KOPT-K1 (cell line): ENCODE data around the gene HYDIN.
"Not testable (repeated sequence)": the region's sequence is repeated elsewhere in the genome, so short reads cannot be mapped to it uniquely, and the experiment has no call there.

Source experiments
- H3K27ac ChIP-seq: fragments of 200-600 bp; sonication (generic); 2 replicates; pipeline ENCODE4 v1.5.1; 2016; ENCODE audit warnings: antibody characterized with exemption, mild to moderate bottlenecking, low read depth, low read length; ENCODE audit not compliant: poor library complexity, severe bottlenecking
- H3K36me3 ChIP-seq: fragments of 200-600 bp; sonication (generic); 2 replicates; pipeline ENCODE4 v1.5.1; 2017; ENCODE audit warnings: antibody characterized with exemption, mild to moderate bottlenecking, low read length, moderate library complexity; ENCODE audit not compliant: insufficient read depth
- H3K9me3 ChIP-seq: fragments of 200-600 bp; sonication (generic); 2 replicates; pipeline ENCODE4 v1.5.1; 2017; ENCODE audit warnings: antibody characterized with exemption, low read length, mild to moderate bottlenecking; ENCODE audit not compliant: insufficient read depth, poor library complexity, severe bottlenecking

The HYDIN gene

DNA sequence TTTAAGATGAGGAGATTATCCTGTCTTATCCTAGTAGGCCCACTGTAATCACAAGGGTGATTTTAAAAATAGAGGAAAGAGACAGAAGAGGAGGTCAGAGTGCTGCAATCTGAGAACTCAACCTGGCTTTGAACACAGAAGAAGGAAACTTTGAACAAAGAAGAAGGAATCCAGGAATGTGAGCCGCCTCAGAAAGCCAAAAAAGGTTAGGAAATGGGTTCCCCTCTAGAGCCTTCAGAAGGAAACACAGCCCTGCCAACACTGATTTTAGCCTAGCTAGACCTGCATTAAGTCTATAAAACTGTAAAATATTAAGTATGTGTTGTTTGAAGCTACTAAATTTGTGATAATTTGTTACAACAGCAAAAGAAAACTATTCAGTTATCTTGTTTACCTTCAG is 149.7 kb downstream of the HYDIN start:
- not testable (repeated sequence) for H3K36me3 ChIP-seq

DNA sequence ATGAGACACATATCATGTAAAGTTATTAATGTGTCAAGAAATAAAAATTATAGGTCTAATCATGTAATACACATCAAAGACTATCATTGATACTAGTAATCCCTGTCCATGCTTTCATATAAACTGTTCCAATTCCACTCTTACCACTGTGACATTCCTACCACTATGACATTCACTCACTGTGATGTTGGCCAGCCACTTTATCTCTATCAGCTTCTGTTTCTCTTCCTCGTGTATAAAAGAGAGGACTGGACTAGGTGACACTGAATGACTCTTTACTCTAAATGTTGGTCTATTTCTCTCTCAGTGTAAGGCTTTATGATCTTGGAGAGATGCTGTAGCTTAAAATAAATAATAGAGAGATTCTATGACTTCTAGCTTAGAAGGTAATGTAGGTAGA is 150.3 kb downstream of the HYDIN start:
- H3K9me3 ChIP-seq, H3K36me3 ChIP-seq, H3K27ac ChIP-seq: not testable (repeated sequence)

More for the DNA sequence above, 149.7 kb downstream of the HYDIN start:
- not testable (repeated sequence) for H3K27ac ChIP-seq, H3K9me3 ChIP-seq

GRCh38 chr16:71070651-71071050 is 159.9 kb downstream of the HYDIN start:
- H3K27ac ChIP-seq, H3K9me3 ChIP-seq, H3K36me3 ChIP-seq: not testable (repeated sequence)

DNA sequence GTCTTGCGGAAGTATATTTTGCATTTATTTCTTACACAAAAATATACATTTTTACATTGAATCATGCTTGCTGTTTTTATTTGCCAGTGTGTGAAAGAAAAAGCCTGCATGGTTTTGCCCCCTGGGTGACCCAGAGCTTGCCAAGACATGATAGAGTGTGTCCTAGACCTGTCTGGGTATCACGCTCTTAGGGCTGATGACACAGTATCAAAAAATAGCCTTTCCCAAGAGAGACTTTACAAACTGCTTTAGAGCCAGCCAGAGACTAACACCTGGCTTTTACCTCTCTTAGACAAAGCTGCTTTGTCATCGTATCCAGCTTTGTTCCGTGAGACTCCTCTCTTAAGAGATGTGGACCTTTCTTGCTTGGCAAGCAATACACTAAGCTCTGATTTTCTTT is 160.7 kb downstream of the HYDIN start:
- not testable (repeated sequence) for H3K27ac ChIP-seq, H3K36me3 ChIP-seq, H3K9me3 ChIP-seq

DNA sequence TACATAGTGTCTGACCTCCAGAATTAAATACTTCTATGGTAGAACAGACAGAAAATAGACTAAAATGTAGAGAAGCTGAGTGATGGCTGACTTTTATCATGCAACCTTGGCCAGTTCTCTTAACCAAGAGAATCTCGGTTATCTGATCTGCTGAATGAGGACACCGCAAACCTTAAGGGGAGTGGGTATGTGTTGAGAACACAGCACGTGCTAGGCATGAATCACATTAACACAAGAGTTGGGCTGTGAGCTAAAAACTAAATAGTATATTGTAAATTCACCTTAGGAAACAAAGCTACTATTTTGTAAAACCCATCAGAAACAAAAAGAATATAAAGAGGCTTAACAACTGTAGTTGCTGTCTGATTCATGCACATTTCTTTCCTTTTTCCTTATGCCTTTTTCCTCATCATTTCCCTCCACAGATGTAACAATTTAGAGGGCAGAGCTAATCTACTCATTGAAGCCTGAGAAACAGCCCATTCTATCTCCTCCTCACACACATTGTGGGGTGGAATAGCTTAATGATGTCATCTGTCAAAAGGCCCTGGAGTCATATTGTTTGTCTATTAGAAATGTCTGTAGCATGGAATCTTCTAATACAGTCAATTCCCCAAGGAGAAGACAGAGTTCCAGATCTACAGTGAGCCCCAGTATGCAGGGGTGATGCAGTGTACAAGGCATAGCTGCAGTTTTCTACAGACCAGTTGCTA is 176.5 kb downstream of the HYDIN start:
- not testable (repeated sequence) for H3K36me3 ChIP-seq, H3K27ac ChIP-seq, H3K9me3 ChIP-seq

GRCh38 chr16:71050307-71050706 is 180.2 kb downstream of the HYDIN start:
- not testable (repeated sequence) for H3K36me3 ChIP-seq, H3K27ac ChIP-seq, H3K9me3 ChIP-seq

- H3K36me3 ChIP-seq, H3K27ac ChIP-seq, H3K9me3 ChIP-seq: not testable (repeated sequence)
These were observed 191.0 kb downstream of the HYDIN start for GRCh38 chr16:71039368-71040111.

DNA sequence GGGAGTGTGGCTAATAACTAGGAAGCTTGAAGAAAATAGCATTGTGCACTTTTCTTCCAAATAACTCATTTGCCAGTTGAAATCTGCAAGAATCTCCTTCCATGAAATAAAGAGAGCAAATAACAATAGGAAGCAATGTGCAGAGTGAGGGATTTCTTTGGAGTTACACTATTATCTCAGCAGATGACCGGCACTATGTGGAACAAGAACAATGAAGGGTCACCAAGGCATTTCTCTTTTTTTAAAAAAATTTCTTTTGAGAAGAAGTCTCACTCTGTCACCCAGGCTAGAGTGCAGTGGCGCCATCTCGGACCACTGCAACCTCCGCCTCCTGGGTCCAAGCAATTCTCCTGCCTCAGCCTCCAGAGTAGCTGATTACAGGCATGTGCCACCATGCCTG is 192.1 kb downstream of the HYDIN start:
- not testable (repeated sequence) for H3K27ac ChIP-seq, H3K9me3 ChIP-seq, H3K36me3 ChIP-seq

GRCh38 chr16:71037987-71038386 is 192.5 kb downstream of the HYDIN start:
- H3K36me3 ChIP-seq, H3K9me3 ChIP-seq, H3K27ac ChIP-seq: not testable (repeated sequence)

- H3K27ac ChIP-seq, H3K36me3 ChIP-seq, H3K9me3 ChIP-seq: not testable (repeated sequence)
These were observed 202.3 kb downstream of the HYDIN start for GRCh38 chr16:71028032-71028727.

- H3K36me3 ChIP-seq, H3K9me3 ChIP-seq, H3K27ac ChIP-seq: not testable (repeated sequence)
These were observed 203.0 kb downstream of the HYDIN start for GRCh38 chr16:71027511-71027910.

GRCh38 chr16:71023851-71024439 is 206.6 kb downstream of the HYDIN start:
- not testable (repeated sequence) for H3K9me3 ChIP-seq, H3K27ac ChIP-seq

DNA sequence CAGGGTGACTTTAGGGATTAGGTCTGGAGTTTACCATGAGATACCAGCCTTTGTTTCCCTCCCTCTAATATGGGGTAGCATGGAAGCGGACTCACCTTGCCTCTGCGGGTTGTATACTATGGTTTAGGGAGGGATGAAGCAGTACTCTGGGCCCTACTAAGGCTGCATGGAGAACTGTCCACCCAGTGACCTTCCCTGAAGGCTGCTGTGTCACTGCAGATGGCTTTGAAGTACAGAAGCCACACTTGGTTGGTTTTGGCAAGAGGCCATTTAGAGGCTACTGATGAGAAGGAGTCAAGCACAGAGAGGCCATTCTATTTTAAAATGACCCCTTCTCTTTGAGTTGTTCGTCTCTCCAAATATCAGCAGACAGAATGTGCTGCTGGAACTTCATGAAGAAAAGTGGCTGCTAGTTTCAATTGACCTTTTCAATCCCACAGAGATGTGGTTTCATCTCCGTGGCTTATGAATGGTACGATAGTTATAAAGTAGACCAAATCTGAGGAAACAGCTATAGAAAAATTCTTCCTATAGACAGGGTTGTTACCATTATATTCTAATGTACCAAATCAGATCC is 208.5 kb downstream of the HYDIN start:
- H3K27ac ChIP-seq, H3K36me3 ChIP-seq, H3K9me3 ChIP-seq: not testable (repeated sequence)

More at GRCh38 chr16:71023851-71024439, 206.6 kb downstream of the HYDIN start:
- not testable (repeated sequence) for H3K36me3 ChIP-seq

DNA sequence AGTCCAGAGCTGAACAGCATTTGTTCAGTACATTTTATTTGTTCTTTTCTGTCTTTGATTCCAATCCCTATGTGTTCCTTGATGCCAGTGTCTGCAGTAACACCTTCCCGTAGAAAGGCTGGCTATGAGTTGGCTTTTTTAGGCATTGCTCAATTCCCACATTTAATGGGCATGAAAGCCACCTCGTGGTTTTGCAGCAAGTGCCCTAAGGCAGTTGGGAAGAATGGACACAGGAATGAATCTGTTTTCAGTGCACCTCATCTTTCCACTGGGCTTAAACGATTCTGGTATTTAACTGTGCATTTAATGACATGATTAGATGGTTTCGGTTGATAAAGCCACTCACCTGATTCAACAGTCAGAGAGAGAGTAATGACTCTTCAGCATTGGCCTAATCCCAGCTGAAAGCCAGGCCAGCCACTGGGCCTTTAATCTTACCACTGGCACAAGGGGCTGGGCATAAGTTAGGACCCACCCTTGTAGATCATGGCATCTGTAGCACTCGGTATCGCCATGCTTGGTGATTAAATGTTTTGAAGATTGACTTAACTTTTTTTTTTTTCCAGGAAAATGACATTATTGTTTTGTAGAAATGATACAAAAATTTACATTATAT is 211.3 kb downstream of the HYDIN start:
- H3K36me3 ChIP-seq, H3K9me3 ChIP-seq, H3K27ac ChIP-seq: not testable (repeated sequence)

- H3K27ac ChIP-seq, H3K36me3 ChIP-seq, H3K9me3 ChIP-seq: not testable (repeated sequence)
These were observed 215.1 kb downstream of the HYDIN start for GRCh38 chr16:71015419-71015818.
